ENCODE measurements around the gene RNF10.
"Not testable (repeated sequence)": the region's sequence is repeated elsewhere in the genome, so short reads cannot be mapped to it uniquely, and the experiment has no call there.

RNF10 gene

GRCh38 chr12:120528861-120529525 lies 5.2 kb upstream of the RNF10 start, which contains the start of gene COQ5:
Gene COQ5, minus strand, starts transcription at chr12:120529158. Its CDS starts 17 bp downstream, at chr12:120529141.
- DNase-seq: peak; percentile 62 to 72

DNA sequence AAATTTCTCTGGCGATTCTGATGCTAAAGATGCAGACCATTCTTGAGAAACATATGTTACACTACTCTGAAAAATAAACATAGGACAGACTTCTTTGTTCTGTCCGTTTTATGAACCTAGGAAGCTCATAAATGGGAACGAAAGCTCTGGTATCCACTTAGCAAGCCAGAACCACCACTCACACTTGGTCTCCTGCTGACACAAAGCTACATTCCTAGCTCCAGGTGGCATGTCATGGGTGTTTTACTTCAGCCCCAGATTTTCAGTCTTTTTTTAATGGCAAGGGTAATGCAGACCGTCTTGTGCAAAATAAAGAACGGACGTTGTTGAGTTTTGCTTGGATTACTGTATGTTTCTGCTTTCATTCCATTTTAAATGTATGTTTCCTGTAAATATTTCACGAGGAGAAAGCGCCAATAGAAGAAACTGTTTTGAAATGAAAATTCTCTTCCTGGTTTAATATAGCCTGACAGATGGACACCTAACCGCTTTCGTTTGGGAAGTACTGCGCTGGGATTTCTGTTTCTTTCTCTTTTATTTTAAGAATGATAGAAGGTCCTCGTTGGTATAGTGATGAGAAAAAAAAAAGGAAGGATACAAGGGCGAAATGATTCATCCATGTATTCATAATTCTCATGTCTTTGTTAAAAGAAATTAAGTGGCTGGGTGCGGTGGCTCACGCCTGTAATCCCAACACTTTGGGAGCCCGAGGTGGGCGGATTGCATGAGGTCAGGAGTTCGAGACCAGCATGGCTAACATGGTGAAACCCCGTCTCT lies 4.3 kb upstream of the RNF10 start:
- peak in 1 of 2 experiments; percentile 40 for DNase-seq

- not testable (repeated sequence) for DNase-seq
Observed at GRCh38 chr12:120530418-120530761, 3.8 kb upstream of the RNF10 start.

GRCh38 chr12:120532701-120533238 lies 1.4 kb upstream of the RNF10 start:
- no peak for DNase-seq

DNA sequence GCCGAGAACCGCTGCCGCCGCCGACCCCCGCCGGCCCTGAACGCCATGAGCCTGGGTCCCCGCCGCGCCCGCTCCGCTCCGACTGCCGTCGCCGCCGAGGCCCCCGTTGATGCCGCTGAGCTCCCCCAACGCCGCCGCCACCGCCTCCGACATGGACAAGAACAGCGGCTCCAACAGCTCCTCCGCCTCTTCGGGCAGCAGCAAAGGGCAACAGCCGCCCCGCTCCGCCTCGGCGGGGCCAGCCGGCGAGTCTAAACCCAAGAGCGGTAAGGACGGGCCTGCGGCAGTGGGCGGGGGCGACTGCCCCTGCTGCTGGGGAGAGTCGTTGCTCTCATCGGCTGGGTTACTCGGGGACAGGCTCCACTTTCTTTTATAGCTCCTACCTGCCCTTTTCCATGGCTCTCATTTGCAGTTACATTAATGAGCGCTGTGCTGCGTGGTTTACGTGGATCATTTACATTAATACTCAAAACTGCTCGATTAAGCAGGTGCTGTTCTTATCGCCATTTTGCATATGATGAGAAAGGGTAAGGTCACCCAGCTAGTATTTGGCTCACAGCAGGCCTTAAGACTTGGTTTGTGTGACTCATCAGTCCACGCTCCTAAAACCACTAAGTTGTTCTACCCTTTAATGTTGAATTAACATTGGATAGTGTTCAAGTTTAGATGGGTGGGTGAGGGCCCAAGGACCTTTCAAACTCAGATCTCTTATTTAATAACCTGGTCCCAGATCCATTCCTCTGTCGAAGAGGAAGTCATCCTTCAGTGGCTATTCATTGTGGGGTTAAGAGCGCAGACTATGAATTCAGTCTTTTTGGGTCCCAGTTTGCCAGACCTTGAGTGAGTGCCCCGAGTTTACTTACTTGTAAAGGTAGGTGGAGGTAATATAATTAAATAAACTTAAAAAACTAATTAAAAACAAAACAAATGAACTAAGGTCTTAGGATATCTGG lies 823 bp downstream of the RNF10 start:
- DNase-seq: peak; percentile 27 to 42

- peak in 1 of 2 experiments; percentile 16 for DNase-seq
Observed at GRCh38 chr12:120536064-120536791, 2.1 kb downstream of the RNF10 start.

- no peak for DNase-seq
Observed at GRCh38 chr12:120537856-120538220, 3.7 kb downstream of the RNF10 start.

- peak; percentile 23 to 37 for DNase-seq
Observed at GRCh38 chr12:120538281-120539156, 4.4 kb downstream of the RNF10 start.

DNA sequence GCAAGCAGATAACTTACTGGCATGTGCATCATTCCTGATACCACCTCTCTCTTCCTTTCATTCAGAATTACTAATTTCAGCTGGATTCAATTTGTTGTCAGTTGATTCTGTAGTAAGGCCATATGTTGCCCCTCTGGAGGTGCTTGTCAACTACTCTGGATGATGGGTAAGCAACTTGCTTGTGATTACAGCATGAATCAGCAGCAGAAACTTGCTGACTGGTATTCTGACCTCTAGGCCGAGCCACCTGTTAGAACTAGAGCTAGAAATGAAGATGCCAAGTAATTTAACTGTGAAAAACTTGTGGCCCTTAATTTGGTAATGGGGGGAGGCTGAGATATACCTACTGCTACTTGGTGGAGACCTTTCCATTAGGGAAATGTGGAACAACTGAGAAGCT lies 5.1 kb downstream of the RNF10 start:
- DNase-seq: no peak

GRCh38 chr12:120540445-120540844 lies 6.3 kb downstream of the RNF10 start:
- DNase-seq: peak; percentile 68 to 73

GRCh38 chr12:120542166-120542565 lies 8.0 kb downstream of the RNF10 start:
- no peak for DNase-seq

GRCh38 chr12:120544691-120545090 lies 10.5 kb downstream of the RNF10 start:
- DNase-seq: no peak

DNA sequence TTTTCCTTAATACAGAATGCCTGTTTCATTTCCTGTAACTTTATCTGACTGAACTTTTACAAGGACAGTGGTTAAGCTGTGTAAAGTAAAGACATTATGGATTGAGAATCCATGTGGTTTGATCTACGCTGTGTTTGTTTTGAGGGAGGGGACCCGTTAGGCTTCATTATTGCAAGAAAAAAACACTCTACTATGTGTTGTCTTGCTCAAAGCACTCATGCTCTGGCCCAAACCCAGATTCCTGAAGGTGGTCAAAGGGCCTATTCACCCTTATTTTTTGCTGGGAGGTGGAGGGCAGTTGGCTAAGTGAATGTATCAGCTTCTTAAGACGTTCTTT lies 11.9 kb downstream of the RNF10 start:
- no peak for DNase-seq

DNA sequence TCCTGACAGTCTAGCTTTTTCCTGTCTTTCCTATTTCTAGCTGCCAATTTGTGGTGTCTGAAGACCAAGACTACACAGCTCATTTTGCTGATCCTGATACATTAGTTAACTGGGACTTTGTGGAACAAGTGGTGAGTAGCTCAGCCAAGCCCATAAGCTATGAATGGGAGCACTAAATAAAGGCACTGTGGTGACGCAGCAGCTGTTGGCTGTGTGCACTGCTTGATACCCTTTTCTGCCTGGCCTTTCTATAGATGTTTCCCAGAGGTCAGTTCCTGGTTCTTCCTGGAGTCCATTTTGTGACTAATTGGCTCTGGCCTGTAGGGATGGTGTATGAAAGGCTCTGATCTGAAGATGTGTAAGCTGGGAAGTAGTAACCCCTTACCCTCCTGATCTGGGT lies 20.5 kb downstream of the RNF10 start:
- DNase-seq: no peak

- DNase-seq: no peak
Observed at GRCh38 chr12:120557589-120557988, 23.4 kb downstream of the RNF10 start.

- DNase-seq: no peak
Observed at GRCh38 chr12:120562906-120563305, 28.8 kb downstream of the RNF10 start.

DNA sequence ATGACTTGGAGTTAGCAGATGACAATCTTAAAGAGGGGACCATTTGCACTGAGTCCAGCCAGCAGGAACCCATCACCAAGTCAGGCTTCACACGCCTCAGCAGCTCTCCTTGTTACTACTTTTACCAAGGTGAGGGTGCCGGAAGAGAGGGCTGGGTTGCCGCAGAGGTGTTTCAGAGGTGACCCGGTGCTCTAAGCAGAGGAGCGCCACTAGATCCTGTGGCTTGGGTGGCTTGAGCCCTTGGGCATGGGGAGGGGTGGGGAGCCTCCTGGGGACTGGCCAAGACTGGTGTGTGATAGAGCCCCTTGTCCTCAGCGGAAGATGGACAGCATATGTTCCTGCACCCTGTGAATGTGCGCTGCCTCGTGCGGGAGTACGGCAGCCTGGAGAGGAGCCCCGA lies 29.3 kb downstream of the RNF10 start:
- no peak for DNase-seq

DNA sequence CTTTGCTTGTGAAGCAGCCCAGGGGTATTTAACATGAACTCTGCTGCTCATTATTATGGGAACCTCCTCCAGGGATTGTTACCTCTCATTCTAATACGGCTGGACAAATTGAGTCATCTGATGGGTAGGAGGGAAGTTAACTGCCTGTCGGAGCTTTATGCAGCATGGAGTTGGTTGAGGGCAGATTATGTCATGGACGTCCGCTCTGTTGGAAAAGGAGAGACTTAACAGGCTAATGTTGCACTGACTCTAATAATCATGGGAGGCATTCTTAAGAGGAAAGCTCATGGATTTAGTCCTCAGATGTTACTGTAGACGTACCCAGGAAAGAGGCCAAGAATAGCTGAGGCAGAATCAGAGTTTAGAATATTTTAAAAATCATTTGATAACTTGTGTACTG lies 37.1 kb downstream of the RNF10 start:
- no peak for DNase-seq

DNA sequence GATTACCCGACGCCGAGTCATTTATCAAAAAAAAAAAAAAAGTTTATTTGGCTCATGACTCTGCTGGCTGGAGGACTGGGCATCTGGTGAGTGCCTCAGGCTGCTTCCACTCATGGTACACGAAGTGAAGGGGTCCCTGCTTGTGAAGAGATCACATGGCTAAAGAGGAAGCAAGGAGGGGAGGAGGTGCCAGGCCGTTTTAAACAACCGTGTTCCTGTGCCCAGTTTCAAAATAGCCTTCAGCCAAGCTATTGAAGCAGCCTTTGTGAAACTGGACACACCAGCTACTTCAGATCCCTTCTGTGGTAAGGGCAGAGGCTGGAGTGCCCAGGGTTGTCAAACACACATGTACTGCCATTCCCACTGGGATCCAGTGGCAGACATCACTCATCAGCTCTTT lies 39.4 kb downstream of the RNF10 start:
- no peak for DNase-seq

DNA sequence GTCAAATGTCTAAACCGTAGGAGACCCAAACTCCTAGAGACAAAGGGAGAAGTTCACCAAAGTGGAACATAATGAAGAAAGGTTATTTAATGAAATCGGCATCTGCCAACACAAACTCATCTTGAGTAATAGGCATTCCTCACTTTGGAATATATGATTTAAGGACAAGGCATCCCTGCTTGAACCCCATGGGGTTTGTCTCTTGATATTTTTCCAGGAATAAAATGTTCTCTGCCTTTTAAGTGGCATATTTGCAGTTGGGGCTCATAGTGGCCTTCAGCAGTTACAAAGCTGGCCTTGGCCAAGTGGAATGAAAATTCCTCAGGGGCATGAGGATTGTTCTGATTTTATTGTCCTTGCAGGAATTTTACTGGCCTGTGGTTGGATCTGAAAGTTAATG lies 40.0 kb downstream of the RNF10 start:
- DNase-seq: no peak

- DNase-seq: no peak
Observed at GRCh38 chr12:120579179-120579578, 45.0 kb downstream of the RNF10 start.

All from AML-193 (cell line).